GM12892 (cell line): ENCODE results near the gene DZIP1.

Source experiments
- POLR2A ChIP-seq: IDR thresholded peaks from 2 replicates; pipeline ENCODE4 v1.6.1; 2011; ENCODE audit warnings: low read depth, low read length, control low read depth
- POLR2AphosphoS5 ChIP-seq: IDR thresholded peaks from 2 replicates; pipeline ENCODE4 v1.6.1; 2011; ENCODE audit warnings: low read depth, low read length, control low read depth
- TAF1 ChIP-seq: IDR thresholded peaks from 2 replicates; pipeline ENCODE4 v1.6.1; 2011; ENCODE audit warnings: low read depth, mild to moderate bottlenecking, control low read depth, low read length, borderline replicate concordance

- TF ChIP-seq POLR2A (no peak), TAF1 (no peak), POLR2AphosphoS5 (no peak)
Measured at GRCh38 chr13:95647321-95647720, 2.8 kb upstream of the DZIP1 start.
